GM21737 (cell line): ENCODE data around the gene FERMT1.
"Not testable (repeated sequence)": the region's sequence is repeated elsewhere in the genome, so short reads cannot be mapped to it uniquely, and the experiment has no call there.

ENCODE experiments used
- ATAC-seq: cut with Tn5 transposase; IDR thresholded peaks from one replicate; pipeline ENCODE4 v1.9.1; 2021; ENCODE audit warnings: mild to moderate bottlenecking, moderate library complexity; ENCODE audit not compliant: unreplicated experiment

Gene FERMT1

DNA sequence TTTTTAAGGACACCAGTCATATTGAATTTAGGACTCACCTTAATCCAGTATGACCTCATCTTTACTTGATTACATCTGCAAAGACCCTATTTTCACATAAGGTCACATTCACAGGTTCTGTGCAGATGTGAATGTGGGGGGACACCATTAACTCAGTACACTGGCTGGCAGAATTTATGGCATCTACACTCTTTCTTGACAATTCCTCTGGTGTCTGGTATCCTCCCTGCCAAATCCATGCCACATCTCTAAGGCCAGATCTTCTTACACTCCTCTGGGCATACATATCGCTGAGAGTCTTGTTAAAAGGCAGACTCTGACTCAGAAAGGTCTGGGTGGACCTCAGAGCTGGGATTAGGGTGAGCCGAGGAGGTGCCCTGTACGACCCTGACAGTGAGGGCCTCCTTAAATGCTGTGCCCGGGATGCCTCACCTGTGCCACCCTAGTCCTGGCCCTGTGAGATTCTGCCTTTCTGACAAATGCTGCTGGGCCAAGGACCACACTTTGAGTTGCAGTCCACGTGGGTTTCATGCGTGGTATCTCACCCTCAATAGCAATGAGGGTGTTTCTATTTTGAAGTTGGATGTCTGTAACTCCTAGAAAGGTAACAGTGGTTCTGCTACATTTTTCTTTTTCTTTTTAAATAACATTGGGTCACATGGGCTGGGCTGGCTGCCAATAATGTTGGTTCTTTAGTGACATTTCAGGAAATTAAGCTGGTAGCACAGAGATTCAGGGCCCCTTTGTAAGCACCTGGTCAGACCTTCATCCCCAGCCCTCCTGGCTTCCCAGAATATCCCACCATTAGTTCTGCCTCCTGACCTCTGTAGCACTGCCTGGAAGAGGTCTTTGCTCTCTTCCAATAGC lies 51.8 kb downstream of the FERMT1 start:
- ATAC-seq: no peak

DNA sequence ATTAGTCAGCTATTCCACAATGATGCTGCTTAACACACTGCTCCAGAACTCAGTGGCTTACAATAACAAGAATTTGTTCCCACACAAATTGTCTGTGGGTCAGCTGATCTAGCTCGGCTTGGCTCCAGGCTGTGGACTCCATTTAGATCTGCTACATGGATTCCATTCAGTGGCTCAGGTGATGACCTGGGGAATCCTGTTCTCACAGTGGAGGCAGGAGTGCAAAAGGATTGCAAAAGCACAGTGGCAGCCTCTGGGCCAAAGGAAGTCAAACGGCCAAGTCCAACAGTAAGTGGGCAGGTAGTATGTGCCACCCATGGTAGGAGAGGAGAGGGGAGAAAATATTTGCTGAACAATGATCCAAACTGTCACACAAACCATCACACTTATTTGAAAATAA lies 53.2 kb downstream of the FERMT1 start:
- no peak for ATAC-seq

DNA sequence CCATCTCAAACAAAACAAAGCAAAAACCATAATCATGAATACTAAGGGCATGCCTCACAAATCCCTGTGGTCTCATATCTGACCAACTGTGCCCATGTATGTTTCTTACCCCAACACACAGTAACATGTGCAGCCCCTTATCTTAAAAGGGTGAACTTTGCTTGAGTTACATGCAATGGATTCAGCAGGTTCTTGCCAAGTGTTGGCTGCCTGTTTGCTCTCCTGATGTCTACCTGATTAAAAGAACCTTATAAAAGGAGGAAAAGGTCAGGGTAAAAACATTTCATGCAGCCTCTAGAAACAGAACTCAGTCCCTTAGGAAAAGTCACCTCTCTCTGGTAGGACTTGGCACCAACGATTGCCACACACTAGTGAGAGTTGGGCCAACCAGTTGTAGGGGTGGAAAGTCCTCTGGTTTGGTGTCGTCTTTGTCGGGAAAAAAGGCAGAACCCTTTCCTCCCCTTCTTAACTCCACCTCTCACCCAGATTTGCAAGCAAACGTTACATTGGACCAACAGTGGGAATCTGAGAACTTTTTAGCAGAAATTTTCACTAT lies 55.0 kb downstream of the FERMT1 start:
- no peak for ATAC-seq

- no peak for ATAC-seq
Measured at GRCh38 chr20:6066582-6066981, 56.2 kb downstream of the FERMT1 start.

DNA sequence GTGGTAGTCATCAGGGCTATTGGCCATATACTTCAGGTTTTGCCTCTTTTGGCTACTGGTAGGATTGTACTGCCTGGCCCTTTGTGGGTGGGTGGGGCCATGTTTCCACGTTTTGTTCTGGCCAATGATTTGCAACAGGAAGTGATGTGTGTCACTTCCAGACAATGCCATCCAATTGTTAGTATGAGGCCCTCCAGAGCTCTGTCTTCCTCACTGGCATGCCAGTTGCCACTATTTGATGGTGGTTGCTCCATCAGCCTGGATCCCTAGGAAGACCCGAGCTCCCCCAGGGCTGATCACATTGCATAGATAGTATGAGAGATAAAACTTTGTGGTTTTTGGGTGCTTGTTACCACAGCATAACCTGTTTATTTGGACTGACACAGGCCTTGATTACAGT lies 61.3 kb downstream of the FERMT1 start:
- ATAC-seq: no peak

GRCh38 chr20:6060213-6060612 lies 62.6 kb downstream of the FERMT1 start:
- no peak for ATAC-seq

GRCh38 chr20:6058684-6059295 lies 64.0 kb downstream of the FERMT1 start:
- no peak for ATAC-seq

- no peak for ATAC-seq
Measured at GRCh38 chr20:6057691-6058090, 65.1 kb downstream of the FERMT1 start.

DNA sequence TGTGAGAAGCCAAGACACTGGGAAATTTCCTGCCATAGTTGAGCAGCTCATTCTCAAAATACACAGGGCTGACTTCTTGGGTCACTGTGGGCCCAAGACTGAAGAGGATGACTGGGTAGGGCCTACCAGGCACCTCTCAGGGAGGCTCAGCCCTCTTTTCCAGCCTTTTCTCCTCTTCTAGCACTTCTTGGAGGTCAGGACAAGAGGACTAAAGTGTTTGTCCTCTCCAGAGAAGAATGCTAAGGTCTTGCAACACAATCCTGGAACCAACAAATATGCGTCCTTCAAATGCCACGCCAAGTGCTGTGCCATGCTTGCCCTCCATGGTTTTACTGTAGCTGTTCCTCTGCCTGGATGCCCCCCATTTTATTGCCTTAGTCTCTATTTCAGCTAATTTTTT lies 65.7 kb downstream of the FERMT1 start:
- no peak for ATAC-seq

- no peak for ATAC-seq
Measured at GRCh38 chr20:6055981-6056569, 66.8 kb downstream of the FERMT1 start.

DNA sequence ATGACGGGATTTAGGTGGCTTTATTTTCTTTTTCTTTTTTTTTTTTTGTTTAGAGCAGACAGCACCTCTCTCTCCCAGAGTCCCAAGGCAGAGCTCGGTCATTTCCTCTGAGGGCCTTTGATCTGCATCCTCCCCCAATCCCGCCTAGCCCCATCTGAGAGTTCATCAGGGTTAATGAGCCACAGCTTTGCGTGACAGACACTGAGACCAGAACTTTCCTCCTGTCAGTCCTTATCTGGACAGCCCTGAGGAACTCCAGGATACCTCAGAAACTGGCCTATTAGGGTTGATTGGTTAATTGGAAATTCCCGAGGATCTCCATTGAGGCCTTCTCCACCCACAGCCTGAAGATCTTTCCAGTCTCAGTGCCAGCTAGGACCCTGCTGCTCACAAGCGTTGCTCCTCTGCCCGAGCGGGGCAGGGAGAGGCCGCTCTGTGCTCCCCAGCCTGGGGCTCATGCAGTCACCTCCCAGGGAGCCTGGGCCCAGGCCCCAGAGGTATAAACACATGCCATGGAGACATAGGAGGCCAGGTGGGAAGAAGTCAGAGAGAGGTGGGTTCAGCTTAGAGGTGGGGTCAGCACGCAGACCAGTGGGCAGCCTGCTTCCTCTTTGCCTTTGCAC lies 67.6 kb downstream of the FERMT1 start:
- no peak for ATAC-seq

DNA sequence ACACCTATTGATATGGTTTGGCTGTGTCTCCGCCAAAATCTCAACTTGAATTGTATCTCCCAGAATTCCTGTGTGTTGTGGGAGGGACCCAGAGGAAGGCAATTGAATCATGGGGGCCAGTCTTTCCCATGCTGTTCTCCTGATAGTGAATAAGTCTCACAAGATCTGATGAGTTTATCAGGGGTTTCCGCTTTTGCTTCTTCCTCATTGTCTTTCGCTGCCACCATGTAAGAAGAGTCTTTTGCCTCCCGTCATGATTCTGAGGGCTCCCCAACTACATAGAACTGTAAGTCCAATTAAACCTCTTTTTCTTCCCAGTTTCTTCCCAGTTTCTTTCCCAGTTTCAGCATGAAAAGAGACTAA lies 68.2 kb downstream of the FERMT1 start:
- not testable (repeated sequence) for ATAC-seq

- ATAC-seq: no peak
Measured at GRCh38 chr20:6053776-6054688, 68.8 kb downstream of the FERMT1 start, which contains the start of gene LRRN4. TSS of gene LRRN4 (minus strand) at chr20:6054060. CDS start at chr20:6052799, 1,261 bp downstream.

DNA sequence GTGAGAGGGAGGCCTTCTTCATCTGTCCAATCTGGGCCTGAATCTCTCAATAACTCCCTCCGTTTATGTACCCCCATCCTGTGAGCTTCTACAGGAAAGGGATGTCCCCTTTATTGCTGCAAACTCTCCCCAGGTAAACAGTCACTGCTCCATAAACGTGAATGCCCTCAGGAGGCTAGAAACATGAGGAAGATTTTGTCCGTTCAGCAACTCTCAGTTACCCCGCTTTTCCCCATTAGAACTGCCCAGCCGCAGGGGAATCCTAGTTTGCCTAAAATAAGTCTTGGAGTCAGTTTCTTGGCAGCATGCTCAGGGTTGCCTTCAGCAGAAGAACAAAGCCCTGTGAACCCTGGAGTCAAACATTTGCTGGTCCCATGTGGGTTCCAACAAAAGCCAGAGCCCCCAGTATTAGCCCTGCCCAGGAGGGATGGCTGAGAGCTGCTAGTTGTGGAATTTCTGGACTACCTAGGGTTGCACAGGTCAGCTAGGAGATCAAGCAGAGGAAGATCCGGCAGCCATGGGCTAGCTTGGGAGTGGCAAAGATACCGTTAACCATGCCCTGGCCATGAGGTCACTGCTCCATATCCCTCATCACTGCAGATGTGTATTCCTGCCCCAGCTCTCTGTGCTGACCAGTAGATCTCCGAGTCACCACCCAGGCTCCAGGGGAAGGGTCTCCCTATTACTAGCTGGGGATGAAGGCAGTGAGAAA lies 69.6 kb downstream of the FERMT1 start:
- ATAC-seq: no peak

DNA sequence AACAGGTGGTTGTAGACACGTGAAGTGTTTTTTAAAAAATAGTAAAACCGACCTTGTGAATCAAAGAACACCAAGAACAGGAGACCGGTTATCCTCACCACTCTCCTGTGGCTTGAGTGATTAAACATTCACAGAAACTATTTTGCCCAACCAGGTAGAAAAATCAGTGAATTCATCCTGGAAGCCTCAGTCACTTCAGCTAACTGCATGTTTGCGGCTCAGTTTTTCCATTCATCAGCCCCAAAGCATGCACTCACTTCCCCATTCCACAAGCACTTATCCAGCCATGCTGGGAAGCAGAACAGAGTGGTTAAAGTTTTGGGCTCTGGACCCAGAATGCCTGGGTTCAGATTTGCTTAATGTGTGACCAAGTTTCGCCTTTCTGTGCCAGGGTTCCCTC lies 71.3 kb downstream of the FERMT1 start:
- no peak for ATAC-seq

DNA sequence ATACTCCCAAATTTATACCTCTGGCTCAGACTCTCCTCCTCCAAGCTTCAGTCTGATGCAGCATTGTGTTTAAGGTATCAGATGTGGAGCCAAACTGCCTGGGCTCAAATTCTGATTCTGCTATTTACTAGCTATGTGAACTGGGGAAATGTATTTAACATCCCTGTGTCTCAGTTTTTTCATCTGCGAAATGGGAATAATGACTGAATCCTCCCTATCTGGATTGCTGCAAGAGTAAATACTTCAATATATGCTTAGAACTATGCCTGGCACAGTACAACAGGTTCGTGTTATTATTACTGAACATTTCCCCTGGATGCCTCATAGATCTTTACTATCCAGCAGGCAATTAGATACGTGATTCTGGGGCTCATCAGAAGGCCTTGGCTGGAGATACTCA lies 74.4 kb downstream of the FERMT1 start:
- no peak for ATAC-seq

DNA sequence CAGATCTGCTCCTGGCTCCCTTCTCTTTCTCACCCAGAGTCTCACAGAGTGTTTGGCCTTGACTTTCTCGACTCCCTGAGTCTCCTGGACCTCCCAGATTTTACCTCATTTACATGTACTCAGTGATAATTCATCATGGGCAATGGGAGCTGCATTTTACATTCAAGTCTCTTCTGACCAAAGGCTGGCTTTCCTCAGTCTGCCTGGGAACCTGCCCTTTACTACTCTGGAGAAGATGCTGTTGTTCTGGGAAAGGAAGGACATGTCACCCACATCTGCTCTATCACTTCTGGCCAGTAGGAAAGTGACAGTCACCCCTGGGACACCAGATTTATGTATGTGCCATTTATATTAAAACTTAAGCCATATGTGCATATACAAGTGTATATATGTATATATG lies 76.4 kb downstream of the FERMT1 start:
- ATAC-seq: no peak

GRCh38 chr20:6045566-6045965 lies 77.3 kb downstream of the FERMT1 start:
- ATAC-seq: no peak

GRCh38 chr20:6044115-6044514 lies 78.7 kb downstream of the FERMT1 start:
- no peak for ATAC-seq

GRCh38 chr20:6041808-6042265 lies 81.0 kb downstream of the FERMT1 start:
- ATAC-seq: no peak
